GM18498 (cell line): ENCODE data around the gene CPNE7.

Source experiments
- ATAC-seq: cut with Tn5 transposase; IDR thresholded peaks from one replicate; pipeline ENCODE4 v1.9.1; 2021; ENCODE audit warnings: mild to moderate bottlenecking, moderate library complexity; ENCODE audit not compliant: unreplicated experiment

The CPNE7 gene

DNA sequence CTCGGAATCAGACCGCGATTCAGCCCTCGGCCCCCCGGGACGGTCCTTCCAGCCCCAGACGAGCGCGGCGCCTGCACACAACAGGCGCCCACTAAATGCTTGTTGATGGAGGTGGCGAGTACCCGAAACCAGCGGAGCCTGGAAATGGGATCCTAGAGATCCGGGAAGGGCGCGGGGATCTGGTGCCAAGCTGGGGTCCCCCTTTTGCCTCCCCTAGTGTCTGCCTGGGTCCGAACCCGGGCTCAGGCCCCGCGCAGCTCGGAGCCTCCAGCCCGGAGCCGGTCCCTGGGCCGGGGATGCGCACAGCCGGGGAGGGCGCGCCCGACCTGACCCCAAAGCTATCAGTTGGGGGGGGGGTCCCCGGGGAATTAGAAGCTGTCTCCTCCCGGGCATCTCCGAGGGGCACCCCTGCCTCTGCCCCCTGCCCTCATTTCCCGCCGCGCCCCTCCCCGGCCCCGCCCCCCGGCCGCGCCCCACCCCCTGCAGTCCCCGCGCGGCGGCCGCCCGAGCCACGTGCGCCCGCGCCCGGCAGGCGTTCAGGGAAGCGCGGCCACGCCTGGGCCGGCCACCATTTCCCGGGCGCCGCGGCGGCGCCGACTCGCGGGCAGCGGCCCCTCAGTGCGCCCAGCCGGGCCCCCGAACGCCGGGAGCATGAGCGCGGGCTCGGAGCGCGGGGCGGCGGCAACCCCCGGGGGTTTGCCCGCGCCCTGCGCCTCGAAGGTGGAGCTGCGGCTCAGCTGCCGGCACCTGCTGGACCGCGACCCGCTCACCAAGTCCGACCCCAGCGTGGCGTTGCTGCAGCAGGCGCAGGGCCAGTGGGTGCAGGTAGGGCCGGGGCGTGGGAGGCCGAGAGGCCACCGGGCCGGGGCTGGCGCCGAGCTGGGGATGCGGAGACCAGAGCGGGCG, at the start of gene CPNE7:
Gene CPNE7, plus strand, starts transcription at position 512 of the 906 bp plus-strand sequence. Its CDS starts 140 bp downstream, at position 652.
- no peak for ATAC-seq

DNA sequence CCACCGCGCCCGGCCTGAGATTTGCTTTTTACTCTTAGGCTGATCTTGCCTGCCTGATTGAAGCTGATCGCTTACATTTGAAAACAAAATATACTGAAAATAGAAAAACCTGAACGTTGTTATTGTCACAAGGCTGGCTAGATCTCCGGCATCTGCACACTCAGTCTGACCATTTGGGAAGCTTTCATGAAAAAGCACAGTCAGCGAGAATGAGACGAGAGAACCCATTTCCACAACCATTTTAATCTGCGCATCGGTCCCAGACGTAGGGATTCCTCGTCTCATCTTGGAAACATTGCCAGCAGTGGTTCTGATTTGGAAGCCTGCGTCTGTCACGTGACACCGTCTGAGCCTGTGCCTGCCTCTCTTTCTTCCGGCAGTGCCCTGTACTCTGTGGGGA, 46.5 kb upstream of the CPNE7 start:
- ATAC-seq, result no peak

- ATAC-seq, result no peak
These were observed 44.9 kb upstream of the CPNE7 start for GRCh38 chr16:89530401-89531381.

DNA sequence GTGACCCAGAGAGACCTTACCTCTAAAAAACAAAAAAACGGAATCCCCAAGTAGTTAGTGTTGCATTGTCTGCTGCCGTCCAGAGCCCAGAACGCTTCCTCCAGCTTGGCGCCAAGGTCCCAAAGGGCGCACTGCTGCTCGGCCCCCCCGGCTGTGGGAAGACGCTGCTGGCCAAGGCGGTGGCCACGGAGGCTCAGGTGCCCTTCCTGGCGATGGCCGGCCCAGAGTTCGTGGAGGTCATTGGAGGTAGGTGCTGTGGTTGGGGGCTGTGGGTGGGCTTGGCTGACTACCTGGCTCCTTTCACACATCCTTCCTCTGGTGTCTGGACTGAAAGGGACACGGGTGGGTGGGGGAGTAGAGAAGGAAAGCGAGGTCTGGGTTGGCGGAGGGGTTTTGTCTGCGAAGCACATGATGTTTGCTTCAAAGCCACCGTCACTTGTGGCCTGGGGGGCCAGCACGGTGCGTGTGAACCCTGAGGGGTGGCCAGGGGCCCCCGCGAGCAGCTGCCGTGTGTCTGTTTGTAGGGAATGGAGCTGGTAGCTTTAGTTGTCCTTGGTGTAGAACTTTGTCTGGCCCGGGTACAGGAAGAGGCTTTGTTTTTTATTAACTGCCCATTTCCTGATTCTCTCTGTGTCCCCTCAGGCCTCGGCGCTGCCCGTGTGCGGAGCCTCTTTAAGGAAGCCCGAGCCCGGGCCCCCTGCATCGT, 43.6 kb upstream of the CPNE7 start:
- ATAC-seq, result no peak

GRCh38 chr16:89534252-89534756, 41.3 kb upstream of the CPNE7 start:
- no peak for ATAC-seq

DNA sequence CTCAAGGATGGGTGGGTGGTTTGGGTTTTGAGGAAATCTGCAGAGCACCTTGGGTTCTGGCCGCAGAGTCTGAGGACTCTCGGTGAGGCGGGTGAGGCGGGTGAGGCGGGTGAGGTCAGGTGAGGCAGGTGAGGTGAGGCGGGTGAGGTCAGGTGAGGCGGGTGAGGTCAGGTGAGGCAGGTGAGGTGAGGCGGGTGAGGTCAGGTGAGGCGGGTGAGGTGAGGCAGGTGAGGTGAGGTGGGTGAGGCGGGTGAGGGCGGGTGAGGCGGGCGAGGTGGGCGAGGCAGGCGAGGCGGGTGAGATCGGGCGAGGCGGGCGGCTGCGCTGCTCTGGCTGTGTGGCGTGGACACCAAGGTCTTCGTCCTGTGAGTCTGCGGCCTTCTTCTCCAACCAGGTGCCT, 39.2 kb upstream of the CPNE7 start:
- no peak for ATAC-seq

DNA sequence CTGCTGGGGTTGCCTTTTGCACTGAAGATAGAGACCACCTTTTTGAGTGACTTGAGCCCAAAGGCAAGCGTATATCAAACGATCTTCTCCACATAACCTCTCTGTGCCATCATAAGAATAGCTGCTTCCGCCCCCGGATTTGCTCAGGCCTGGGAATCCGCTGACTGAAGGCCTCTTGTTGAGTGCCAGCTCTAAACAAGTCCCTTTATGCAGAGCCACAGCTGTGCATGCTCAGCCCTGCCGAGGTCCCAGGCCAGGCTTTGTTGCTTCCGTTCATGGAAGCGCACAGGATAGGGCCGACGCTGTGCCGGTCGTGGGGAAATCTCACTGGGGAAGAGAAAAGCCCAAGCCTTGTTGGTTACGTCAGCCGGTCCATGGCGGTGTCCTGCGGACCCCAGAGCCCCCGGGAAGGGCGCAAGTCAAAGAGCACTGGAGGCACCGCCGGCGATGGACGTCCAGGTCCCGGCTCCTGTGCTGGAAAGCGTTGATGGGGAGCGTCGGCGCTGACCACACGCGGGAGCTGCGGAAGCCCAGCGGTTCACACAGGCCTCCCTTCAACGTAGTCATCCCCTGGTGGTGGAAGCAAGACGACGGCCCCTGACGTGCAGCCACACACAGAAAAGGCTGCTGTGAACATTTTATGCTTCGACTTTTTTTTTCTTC, 38.5 kb upstream of the CPNE7 start:
- no peak for ATAC-seq

DNA sequence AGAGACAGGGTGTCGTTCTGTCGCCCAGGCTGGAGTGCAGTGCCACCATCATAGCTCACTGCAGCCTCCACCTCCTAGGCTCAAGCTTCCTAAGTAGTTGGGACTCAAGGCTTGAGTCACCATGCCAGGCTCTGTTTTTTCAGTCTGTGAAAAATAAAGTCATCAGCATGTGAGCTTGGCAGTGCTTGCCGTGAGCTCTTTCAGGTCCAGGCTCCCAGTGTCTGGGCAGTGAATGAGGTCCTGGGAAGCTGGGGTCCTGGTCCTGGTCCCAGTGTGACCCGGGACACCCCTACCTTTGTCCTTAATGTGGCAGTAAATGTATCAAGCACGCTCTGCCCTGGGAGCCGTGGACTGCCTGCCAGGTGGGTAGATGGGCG, 38.0 kb upstream of the CPNE7 start:
- ATAC-seq, result no peak

DNA sequence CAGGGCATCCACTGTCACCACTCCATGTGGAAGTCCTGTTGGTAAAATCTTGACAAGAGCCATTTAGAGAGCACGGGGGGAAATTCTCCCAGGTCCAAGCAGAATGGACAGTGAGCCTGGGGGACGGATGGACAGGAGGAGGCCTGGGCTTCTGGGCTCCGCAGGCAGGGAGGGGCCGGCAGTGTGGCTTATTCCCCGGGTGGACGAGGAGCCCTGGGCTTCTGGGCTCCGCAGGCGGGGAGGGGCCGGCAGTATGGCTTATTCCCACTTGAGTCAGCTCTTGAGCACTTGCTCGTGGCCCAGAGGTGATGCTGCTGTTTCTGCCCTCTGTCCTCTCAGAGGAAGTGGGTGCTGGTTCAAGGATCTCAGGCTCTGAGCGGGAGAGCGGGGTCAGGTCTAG, 37.3 kb upstream of the CPNE7 start:
- no peak for ATAC-seq

DNA sequence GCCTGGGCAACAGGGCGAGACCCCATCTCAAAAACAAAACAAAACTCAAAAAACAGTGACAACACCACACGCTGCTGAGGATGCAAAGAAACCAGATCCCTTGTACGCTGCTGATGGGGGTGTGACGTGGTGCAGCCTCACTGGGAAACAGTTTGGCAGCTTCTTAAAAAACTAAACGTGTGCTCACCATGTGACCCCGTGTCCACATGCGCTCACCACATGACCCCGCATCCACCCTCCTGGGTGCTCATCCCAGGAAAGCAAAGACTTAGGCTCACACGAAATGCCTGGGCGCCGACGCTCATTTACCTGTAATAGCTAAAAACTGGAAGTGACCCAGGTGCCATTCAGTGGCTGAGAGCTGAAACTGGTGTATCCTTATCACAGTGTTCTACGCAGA, 35.0 kb upstream of the CPNE7 start:
- ATAC-seq, result no peak

DNA sequence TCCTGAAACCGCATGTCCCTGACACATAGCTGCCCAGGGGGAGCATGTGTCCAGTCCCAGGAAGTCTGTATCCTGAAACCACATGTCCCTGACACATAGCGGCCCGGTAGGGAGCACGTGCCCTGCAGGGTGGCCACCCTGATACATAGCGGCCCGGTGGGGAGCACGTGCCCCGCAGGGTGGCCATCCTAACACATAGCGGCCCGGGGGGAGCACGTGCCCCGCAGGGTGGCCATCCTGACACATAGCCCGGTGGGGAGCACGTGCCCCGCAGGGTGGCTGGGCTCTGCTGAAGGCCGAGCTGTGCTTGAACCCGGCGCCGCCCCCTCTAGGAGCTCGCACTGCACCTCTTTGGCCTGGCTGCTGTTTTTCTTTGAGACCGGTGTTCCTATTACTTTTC, 33.8 kb upstream of the CPNE7 start:
- no peak for ATAC-seq

- ATAC-seq, result no peak
These were observed 31.4 kb upstream of the CPNE7 start for GRCh38 chr16:89544113-89544512.

- ATAC-seq, result no peak
These were observed 30.9 kb upstream of the CPNE7 start for GRCh38 chr16:89544713-89545043.

- ATAC-seq, result no peak
These were observed 30.3 kb upstream of the CPNE7 start for GRCh38 chr16:89545044-89545830.

DNA sequence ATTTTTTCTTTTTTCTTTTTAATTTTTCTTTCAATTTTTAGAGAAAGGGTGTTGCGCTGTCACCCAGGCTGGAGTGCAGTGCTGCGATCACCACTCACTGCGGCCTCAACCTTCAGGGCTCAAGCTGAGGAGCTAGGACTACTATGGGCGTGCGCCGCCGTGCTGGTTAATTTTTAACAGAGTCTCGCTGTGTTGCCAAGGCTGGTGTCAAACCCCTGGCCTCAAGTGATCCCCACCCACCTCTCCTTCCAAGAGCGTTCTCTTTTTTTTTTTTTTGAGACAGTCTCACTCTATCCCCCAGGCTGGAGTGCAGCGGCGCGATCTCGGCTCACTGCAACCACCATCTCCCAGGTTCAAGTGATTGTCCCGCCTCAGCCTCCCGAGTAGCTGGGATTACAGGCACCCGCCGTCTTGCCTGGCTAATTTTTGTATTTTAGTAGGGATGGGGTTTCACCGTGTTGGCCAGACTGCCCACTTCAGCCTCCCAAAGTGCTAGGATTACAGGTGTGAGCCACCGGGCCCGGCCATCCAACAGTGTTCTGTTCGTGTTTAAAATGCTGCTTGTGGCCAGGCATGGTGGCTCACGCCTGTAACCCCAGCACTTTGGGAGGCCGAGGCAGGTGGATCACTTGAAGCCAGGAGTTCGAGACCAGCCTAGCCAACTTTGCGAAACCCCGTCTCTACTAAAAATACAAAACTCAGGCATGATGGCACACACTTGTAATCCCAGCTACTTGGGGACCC, 29.6 kb upstream of the CPNE7 start:
- ATAC-seq, result no peak

GRCh38 chr16:89546781-89547180, 28.8 kb upstream of the CPNE7 start:
- ATAC-seq, result no peak

GRCh38 chr16:89547291-89547690, 28.3 kb upstream of the CPNE7 start:
- ATAC-seq, result no peak

- ATAC-seq, result no peak
These were observed 27.7 kb upstream of the CPNE7 start for GRCh38 chr16:89547860-89548259.
